ENCODE measurements around the gene EBNA1BP2.

- TF ChIP-seq POLR2AphosphoS5 (IDR thresholded peaks at IDR 0.05) (no peak), CTCF (IDR thresholded peaks at IDR 0.05) (no peak), POLR2A (IDR thresholded peaks at IDR 0.05) (no peak), EP300 (IDR thresholded peaks at IDR 0.05) (no peak)
These were observed 22.4 kb upstream of the EBNA1BP2 start for GRCh38 chr1:43194509-43194908.
